GM18508 (cell line): ENCODE measurements around the gene LXN.
A peak's percentile ranks its signal among the peaks of the same experiment; 100 is the strongest.

Experiments
- ATAC-seq: cut with Tn5 transposase; IDR thresholded peaks from one replicate; pipeline ENCODE4 v1.9.1; 2021; ENCODE audit warnings: moderate number of reproducible peaks; ENCODE audit not compliant: insufficient read depth, unreplicated experiment

LXN gene

DNA sequence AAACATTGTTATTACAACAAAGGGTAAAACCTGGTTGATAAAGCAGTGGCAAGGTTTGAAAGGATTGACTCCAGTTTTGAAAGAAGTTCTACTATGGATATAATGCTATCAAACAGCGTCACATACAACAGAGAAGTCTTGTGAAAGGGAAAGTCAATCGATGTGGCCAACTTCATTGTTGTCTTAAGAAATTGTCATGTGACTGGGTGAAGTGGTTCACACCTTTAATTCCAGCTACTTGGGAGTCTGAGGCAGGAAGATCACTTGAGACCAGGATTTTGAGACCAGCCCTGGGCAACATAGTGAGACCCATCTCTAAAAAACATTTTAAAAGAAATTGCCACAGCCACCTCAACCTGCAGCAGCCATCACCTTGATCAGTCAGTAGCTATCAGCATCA lies 6.2 kb upstream of the LXN start:
- ATAC-seq = no peak

DNA sequence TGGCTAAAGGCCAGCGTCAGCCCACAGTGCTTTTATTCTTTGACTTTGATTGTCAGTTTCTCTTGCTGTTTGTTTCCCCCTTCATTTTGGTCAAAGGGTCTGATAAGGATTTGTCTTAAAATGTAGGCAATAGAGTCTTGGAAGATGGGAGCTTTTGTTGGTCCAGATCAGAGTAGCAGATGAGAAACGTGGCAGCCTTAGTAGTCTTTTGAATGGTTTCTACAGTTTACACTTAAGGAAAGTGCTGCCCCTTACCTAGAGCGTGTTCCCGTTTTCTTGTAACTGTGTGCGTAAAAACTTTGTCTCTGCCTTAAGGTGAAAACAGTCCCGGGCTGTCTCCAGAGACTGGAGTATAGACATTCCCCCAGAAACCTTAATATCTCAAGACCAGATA lies 630 bp downstream of the LXN start:
- no peak for ATAC-seq

DNA sequence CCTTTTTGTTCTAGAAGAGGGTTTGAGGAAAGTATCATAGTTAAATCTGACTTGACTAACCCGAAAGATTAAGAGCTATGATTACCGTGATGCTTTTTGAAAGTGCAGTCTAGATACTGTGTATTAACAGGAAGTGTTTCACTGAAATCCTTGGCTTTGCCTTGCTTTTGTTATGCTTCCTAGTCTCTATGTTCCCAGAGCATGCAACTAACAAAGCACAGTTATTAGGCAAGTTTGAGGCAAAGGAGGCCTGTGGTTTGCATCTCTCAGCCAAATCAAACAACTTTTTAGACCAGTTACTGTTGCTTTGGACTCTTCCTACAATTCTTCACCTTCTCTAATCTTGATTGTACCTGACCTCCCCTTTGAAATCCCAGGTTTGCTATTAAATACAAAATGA lies 3.9 kb downstream of the LXN start:
- ATAC-seq = no peak

DNA sequence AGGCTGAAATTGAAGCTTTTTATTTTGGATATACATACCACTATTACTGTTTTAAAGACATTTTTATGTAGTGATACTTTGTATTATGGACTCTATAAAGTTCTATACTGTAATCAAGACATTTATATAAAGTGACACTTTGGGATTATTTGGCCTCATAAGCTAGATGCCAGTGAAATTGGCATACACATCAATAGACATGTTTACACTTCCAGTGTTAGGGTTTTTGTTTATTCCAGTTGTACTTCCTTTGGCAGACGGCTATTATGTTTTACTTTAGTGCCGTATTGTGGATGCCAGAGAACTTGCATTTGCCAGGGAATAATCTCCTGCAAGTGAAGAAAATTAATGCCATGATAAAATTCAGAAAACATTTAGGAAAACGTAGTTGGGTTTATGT lies 6.0 kb downstream of the LXN start:
- no peak for ATAC-seq

DNA sequence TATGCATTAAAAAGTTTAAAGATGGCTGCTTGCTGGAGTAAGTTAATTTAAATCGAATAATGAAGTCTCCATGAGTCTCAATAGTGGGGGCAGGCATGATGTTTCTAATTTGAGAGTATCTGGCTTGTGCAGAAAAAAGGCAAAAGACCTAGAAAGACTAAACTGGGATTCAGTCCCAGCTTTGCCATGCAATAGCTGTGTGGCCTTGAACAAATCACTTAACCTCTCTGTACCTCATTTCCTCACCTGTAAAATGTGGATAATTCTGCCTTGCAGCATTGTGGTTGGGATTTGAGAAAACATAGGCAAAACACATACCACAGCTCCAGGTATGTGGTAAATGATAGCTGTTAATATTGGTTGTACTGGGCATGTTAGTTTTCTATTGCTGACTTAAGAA lies 8.6 kb downstream of the LXN start:
- ATAC-seq = no peak

DNA sequence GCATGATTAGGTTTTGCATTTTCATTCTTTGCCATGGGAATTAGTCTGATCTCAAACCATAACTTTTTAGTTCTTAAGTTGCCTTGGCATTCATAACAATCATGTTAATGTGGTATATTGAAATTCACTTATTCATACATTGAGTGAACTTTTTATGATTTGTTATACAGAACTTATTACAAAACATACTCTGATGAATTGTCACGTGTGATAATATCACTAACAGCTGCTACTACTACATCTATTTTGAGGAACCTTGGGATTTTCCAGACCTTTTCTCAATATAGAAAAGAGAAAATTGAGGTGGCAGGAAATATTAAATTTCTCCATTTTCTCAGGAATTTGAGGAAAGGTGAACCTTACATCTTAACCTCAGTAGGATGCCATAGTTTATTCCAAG lies 9.2 kb downstream of the LXN start:
- no peak for ATAC-seq

DNA sequence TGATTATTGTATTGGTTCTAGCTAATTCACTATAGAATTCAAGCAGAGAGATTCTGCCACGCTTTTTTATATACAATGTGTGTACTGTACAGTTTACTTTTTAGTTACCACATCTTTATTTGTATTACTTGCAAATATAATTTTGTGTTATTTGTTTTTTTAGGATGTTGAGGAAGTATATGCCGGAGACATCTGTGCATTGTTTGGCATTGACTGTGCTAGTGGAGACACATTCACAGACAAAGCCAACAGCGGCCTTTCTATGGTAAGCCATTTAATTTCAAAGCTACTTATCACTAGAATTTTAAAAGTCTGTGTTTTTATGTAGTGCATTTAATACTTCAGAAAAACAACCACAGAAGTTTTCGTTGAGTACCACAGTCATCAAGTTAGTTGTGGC lies 11.7 kb downstream of the LXN start:
- no peak for ATAC-seq

DNA sequence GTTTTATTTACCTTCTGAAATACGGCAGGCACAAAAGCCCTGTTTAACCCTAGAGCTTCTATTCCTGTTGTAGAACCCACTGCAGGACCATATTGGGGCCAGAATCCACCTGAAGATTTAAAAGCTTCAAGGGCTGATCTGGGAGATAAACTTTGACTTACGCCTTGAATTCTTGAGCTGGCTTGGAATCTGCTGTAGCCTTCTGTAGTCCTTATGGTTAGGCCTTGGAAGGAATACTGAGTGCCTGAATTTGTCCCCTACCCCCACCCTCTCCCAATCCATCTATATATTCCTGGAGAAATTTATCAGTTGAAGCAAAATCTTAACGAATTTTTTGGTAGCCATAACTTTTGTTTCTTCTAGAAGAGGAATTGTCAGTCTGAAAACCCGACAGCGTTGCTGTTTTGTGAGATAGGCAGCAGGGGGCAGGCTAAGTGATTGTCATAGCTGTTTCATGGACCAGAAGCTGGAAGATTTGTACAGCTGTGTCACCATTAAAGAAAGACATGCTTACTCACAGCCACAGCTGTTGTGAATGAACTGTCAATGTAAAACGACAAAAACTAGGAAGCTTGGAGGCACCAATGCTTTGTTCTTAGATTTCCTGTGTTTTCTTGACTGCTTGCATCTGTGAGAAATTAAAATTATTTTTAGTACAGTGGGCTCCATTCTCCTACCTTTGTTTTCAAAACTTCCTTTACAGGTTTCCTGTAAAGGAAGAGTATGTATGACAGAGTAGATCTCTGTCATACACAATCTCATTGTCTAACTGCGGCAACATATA lies 12.8 kb downstream of the LXN start:
- ATAC-seq = peak; percentile 75

DNA sequence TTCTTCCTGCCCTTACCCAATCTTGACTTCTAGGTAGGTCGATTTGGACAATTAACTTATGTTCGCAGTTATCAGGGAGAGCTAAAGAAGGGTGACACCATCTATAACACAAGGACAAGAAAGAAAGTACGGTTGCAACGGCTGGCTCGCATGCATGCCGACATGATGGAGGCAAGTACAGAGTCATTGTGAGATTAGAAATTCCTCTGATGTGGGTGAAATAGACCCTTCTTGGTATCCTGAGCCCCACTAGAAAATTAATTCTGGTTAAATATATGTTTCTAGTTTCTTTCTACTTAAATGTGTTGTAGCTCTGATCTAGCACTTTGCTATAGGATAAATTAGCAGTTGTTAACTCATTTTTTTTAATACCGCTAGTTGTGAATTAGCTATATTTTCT lies 13.6 kb downstream of the LXN start:
- no peak for ATAC-seq

DNA sequence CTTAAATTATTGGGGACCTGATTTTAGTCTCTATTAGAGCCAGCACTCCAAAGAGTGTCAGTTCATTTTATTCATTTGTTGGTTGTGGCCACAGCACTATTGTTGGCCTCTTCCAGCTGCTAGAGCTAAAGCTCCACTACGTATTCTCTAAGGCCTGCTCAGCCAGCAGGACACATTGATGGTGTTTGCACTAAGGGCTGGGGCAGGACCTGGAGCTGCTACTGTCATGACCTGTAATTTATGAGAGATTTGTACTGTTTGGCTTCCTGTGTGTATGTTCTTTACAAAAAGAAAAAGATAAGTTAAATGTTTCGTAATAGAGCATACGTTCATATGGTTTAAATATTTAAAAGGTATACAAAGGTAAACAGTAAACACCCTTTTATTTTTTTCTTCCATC lies 20.0 kb downstream of the LXN start:
- ATAC-seq = no peak

DNA sequence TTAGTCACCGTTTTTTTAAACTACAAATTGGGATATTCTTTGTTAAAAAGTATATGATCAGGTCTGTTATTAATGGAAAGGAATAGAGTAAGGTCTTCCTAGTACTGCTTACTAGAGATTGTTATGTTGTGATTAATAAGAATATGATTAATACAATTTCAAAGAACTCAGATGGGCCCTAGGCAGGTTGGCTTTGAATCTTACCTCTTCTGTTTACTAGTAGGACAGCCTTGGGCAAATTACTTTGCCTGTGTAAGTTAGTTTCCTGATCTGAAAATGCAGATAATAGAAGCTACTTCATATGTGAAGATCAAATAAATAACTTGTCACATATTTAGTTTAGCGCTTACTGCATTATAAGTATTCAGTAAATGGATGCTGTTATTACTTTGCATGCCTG lies 21.3 kb downstream of the LXN start:
- no peak for ATAC-seq

DNA sequence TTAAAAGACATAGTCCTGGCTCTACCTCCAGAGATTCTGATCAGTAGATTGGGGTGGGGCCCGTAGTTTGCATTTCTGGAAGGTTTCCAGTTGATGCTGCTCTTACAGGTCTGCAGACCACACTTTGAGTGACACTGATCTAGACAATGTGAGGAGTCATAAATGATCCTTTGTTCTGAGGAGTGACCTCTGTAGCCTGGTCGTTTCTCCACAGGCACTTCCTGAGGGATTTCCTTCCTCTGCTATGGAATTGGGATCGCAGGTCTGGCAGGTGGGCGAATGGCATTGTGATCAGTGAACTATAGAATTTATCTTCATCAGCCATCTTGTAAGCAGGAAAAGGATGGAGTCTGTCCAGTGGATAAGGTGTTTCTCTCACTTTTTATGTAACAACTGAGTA lies 22.7 kb downstream of the LXN start:
- ATAC-seq = no peak

DNA sequence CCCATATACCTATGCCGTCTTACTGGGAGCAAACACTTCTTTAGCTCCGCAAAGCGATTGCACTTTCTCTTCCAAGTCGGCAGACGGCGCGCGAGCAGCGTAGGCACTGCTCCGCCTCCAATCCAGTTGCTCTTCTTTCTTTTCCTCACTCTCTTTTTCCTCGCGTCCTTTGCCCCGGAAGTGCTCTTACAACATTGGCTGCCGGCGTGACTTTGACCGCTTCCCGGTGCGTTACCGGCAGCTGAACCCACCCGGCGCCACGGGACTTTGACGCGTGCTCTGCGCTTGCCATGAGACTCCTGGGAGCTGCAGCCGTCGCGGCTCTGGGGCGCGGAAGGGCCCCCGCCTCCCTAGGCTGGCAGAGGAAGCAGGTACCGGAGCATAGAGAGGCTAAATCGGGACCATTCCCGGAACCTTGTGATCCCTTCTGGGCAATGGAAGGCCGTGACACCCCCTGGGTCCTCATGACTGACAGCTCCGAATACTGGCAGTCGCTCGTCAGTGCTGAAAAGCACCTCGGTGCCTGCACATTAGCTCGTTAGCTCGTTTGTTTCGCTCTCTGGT lies 28.0 kb downstream of the LXN start, which contains the start of gene GFM1:
TSS of gene GFM1 (plus strand) at position 183 of the 564 bp plus-strand sequence. CDS start at position 291, 108 bp downstream.
- ATAC-seq = peak; percentile 99

DNA sequence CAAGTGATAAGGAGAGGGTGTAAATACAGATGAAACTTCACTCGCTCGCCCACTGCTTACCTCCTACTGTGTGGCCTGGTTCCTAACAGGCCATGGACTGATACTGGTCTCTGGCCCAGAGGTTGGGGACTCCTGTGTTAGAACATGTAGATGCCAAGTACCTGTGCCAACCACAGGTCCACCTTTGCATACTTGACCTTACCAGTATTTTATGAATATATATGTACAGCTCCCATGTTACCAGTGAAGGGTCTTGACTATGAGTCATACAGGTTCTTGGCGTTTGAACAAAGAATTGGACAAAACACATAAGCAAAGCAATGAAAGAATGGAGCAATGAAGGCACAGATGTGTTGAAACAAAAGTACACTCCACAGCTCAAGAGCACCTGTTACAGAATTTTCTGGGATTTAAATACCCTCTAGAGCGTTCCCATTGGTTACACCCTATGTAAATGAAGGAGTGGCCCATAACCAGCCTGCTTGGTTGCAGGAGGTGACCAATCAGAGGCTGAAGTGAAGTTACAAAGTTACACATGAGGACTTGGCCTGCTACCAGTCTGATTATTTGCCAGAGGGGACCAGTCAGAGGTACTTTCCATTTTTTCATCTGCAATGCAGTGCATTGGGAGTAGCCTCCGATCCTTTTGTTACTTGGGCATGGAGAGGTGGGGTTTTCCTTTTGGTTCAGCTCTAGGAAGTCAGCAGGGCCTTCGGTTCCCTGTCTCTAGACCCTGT lies 29.8 kb downstream of the LXN start:
- ATAC-seq = no peak

DNA sequence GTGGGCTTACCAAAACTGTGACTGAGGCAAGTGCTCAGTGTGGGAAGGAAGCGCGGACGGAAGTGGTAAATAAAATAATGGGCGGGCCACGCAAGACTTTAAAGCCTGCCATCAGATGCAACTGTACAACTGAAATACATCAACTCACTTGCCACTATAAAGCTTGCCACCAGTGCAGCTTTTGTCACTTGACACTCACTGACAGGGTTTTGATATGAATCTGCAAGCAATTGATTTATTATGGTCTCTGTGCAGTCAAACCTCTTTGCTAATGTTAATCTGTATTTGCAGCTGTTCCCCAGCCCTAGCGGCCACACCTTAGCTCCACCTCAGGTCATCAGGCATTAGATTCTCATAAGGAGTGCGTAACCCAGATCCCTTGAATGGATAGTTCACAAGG lies 30.4 kb downstream of the LXN start:
- ATAC-seq = no peak

DNA sequence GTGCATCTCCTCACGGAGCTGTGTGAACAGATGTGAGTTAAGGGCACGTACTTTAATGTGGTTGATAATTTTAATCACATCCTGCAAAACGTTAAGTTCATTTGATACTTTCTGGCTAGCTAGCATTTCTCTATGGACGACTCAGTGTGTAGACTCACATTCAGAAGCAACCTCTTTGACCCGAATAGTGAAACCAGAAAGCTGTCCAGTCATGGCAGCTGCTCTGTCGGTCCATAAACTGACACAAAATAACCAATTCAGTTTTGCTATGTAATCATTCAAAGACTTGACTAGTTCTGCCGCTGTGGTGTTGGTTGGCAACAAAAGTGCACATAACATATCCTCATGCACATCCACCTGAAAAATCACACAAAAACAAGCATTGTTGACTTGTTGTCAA lies 31.8 kb downstream of the LXN start:
- ATAC-seq = no peak

DNA sequence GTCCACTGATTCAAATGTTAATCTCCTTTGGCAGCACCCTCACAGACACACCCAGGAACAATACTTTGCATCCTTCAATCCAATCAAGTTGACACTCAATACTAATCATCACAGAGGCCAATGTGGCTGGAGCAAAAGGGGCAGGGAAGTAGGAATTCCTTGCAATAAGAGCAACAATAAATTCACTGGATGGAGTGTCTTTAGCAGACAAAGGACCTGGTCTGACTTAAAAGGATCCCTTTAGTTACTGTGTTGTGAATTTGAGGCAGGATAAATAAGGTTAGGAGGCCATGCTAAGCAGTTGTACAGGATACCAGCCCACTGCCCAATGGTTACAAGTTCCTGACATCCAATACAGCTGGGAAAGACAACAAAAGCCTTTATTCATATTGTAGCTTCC lies 40.5 kb downstream of the LXN start:
- ATAC-seq = no peak

DNA sequence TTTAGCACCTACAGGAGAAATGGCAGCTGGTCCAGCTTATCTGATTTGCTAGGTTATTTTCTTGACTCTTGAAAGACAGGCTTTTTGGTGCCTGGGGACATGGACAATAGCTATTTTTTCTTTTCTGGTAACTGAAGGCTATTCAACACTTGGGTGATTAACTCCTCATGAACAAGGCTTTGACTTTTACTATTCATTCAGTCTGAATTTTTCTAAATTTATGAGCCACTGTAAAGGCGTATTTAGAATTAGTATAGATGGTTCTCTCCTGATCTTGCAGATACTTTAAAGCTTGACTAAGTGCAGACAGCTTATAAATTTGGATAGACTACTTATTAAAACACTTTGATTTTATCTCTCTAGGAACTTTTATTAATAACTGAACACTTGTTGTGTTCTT lies 46.6 kb downstream of the LXN start:
- no peak for ATAC-seq

DNA sequence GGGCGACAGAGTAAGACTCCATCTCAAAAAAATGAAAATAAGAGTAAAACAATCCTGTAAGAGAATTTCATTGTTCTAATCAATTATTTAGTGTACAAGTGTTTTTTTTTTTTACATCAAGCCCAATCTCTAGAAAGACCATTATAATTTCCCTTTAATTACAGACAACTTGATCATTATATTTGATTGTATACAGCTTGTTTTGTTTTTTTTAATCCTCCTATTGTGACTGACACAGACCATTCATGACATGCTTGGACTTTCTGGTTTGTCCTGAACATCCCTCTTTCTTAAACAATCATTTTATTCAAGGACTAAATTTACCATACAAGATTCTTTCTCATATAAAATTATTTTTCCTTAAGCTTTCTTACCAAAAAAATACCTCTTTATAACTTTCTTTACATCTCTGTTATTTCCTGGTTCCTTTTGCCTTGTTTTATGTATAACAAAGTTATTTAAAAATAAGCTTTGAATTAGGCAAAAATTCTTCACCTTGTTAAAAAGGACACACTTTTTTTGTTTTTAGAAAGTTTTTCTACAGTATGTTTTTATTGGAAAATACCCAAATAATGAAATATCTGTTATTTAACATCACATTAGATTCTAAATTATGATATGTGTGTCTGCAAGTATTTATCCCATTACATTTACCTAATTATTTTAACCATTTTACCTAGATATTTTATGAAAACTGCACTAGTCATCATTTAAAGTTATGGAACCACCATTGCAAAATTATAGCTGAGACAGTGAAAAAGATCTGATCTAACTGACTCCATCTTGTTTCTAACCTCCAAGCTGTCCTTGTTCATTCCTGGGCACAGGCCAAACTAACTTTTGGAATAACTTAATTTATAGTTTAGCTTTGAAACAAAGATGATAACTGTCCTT lies 54.2 kb downstream of the LXN start:
- ATAC-seq = no peak
